GM12874 (cell line): ENCODE measurements around the gene AKAP10.

Experiments used
- TF ChIP-seq, protein P1 (sequence below): IDR thresholded peaks from 2 replicates; pipeline ENCODE4 v1.5.1; 2011; ENCODE audit warnings: low read depth, mild to moderate bottlenecking, control low read depth, low read length, moderate library complexity; ENCODE audit not compliant: insufficient read depth

Gene AKAP10

DNA sequence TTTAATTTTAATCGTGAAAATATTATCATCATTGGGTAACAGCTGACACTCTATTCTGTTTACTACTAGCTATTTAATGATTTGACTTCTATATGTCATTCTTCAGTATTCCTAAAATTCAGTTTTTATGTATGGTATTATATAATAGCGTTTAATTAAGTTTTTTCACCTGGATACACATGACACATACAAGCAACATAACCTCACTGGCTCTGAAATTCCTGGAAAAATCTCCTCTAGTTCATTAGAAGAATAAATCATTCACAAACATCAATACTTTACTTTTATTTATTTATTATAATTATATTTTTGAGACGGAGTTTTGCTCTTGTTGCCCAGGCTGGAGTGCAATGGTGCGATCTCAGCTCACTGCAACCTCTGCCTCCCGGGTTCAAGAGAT lies 44.0 kb downstream of the AKAP10 start:
- TF ChIP-seq, protein P1, sequence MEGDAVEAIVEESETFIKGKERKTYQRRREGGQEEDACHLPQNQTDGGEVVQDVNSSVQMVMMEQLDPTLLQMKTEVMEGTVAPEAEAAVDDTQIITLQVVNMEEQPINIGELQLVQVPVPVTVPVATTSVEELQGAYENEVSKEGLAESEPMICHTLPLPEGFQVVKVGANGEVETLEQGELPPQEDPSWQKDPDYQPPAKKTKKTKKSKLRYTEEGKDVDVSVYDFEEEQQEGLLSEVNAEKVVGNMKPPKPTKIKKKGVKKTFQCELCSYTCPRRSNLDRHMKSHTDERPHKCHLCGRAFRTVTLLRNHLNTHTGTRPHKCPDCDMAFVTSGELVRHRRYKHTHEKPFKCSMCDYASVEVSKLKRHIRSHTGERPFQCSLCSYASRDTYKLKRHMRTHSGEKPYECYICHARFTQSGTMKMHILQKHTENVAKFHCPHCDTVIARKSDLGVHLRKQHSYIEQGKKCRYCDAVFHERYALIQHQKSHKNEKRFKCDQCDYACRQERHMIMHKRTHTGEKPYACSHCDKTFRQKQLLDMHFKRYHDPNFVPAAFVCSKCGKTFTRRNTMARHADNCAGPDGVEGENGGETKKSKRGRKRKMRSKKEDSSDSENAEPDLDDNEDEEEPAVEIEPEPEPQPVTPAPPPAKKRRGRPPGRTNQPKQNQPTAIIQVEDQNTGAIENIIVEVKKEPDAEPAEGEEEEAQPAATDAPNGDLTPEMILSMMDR: no peak

DNA sequence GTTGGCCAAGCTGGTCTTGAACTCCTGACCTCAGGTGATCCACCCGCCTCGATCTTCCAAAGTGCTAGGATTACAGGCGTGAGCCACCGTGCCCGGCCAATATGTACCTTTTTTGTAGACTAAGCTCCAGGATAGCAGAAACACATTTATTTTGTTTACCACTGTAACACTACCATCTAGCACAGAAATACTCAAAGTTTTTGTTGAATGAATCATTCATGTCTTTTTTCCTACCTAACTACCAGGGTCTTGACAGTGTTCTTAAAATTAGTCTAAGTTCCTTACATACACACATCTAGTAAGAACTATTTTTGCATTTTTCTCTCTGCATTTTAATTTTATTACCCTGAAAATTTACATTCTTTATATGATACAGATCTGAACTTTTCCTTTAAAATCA lies 44.4 kb downstream of the AKAP10 start:
- TF ChIP-seq, protein P1: no peak

DNA sequence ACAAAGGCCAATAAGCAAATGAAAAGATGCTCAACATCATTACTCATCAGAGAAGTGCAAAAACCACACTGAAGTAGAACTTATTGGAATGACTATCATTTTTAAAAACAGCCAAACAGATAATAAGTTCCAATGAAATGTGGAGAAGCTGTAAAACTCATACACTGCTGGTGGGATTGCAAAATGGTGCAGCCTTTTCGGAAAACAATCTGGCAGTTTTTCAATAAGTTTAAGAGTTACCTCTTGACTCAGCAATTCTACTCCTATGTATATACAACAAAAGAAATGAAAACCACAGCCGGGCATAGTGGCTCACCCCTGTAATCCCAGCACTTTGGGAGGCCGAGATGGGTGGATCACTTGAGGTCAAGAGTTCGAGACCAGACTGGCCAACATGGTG lies 49.3 kb downstream of the AKAP10 start:
- TF ChIP-seq, protein P1: no peak

DNA sequence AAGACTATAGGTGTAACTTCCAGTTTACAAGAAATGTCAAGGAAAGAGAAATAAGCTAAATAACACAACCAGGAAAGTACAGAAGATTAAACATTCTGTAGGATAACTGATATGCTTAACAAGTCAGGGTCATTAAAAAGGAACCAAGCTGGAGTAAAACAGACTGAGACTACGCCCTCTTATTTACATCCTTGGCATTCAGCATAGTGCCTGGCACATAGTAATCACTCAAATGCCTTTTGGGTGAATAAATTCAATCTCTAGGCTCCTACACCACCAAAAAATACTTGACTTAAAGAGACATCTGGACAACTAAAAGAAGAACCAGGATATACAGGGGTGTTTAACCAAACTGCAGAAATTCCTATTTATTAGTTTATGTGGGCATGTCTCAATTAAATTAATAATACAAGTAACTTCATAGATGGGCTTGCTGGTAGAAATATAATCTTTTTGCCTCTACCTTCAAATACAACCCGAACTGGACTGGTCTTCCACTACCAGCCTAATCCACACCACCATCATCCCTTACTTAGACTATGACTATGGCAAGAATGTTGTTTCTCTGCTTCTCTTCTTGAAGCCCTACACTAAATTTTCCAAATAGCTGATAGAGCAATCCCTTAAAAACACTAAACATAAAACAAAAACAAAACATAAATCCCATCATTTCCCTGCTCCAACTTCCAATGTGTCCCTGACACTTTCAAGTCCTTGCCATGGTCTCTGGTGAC lies 62.2 kb downstream of the AKAP10 start:
- TF ChIP-seq, protein P1: no peak

DNA sequence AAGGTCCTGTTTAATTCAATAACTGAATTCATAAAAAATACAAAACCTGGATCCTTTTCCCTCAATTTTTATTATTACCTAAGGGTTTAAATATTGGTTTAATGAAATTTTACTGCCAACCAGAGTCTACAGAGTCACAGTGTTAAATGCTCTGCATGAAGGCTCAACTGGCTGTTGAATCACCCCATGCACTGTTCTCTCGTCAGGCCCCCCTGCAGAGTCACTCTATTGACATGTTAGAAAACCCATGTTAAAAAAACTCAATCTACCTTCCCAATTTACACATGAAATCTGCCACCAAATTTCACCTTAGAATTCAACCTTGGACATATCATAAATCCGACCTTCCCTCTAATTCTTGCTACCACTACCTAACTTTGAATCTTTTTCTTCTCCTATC lies 66.6 kb downstream of the AKAP10 start:
- TF ChIP-seq, protein P1: no peak

DNA sequence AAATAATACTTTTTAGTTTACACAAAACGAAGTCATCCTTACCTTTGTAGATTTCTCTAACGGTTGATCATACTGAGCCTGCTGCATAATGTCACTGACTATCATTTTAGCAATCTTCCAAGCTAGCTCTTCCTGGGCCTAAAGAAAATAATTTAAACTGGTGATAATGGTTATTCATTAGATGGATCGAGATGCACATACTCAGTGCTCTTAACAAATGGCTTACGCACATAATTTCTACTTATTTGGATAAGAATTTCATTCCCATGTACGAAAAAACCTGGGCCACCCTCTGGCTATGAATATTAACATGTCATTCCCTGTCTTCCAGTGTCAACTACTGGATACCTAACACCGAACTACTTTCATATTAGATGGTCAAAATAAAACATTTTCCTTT lies 68.5 kb downstream of the AKAP10 start:
- TF ChIP-seq, protein P1: no peak

DNA sequence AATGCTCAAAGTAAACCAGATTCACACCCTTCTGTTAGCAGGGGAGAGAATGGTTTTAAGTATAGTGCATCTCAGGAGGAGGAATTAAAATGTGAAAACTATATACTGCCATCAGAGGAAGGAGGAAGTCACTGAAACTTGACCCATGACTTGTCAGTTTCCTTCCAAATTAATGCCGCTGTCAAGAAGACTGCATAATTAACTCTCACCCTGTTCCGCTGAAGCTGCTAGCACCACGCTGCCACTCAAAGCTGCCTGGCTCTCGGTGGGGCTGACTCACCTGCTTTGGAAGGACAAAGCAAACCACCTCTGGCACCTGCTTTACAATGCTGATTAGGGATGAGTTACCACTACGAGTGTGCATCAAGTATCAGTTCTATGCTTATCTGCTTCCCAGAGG lies 72.1 kb downstream of the AKAP10 start:
- TF ChIP-seq, protein P1: no peak

DNA sequence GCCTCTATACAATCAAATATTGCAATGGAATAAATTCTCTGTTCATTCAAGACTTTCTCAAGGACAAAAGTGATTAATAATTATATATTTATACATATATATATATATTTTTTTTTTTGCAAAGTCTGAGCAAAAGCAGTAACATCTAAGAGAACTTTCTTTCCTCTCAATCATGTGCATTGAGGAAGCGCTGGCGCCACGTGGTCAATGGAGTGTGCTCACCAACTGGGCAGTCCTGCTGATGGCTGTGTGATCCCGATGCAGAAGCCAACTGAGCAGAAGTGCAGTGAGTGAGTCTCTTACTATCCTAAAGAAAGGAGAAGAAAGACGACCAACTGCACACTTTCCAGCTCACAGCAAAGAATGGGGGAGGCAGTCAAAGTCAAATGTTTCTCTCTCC lies 72.7 kb downstream of the AKAP10 start:
- TF ChIP-seq, protein P1: no peak
